A549 treated with dexamethasone at 1 μM for 4 hours (cell line): ENCODE measurements around the gene KRTAP4-4. TPM values are rescaled to one million over a fixed set of nuclear protein-coding genes. Genes with fewer than 3 reads are reported as not detected.

ENCODE experiments used
- total RNA-seq: library from RNA; stranded (reverse); fragments of 200-300 nt; extraction: Qiagen RNA extraction; gene quantifications from 5 replicates; pipeline ENCODE4 v1.2.3, GENCODE V29; 2022

KRTAP4-4 gene
- total RNA-seq: not detected in 5 replicates

DNA sequence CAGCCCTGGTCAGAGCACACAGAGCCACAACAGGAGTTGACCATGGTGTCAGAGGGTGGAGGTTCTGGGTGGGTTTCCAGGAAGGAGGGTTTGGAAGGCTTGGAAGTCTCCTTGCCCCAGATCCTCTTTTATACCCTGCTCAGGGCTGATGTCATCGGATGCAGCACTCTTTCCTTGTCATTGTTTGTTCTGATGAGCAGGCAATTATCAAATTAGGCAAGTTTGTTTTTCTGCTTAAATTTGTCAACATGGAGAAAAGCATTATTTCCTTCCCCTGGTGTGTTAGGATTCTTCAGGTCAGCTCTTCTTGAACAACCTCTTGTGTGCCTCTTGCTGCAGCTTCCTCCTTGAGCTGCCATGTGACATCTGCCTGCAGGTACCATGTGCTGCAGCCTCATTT, at the start of gene KRTAP4-4:
KRTAP4-4 (minus strand) TSS at position 101 of the 400 bp plus-strand sequence; CDS start at position 44, 57 bp downstream.

DNA sequence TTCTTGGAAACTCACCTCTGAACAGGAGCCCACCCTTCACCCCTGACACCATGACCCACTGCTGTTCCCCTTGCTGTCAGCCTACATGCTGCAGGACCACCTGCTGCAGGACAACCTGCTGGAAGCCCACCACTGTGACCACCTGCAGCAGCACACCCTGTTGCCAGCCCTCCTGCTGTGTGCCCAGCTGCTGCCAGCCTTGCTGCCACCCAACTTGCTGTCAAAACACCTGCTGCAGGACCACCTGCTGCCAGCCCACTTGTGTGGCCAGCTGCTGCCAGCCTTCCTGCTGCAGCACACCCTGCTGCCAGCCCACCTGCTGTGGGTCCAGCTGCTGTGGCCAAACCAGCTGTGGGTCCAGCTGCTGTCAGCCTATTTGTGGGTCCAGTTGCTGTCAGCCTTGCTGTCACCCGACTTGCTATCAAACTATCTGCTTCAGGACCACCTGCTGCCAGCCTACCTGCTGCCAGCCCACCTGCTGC, 29.3 kb upstream of the KRTAP4-4 start, which contains the start of gene KRTAP9-1:
KRTAP9-1 (plus strand) TSS at position 51 of the 482 bp plus-strand sequence; CDS start at position 51, 0 bp downstream.

DNA sequence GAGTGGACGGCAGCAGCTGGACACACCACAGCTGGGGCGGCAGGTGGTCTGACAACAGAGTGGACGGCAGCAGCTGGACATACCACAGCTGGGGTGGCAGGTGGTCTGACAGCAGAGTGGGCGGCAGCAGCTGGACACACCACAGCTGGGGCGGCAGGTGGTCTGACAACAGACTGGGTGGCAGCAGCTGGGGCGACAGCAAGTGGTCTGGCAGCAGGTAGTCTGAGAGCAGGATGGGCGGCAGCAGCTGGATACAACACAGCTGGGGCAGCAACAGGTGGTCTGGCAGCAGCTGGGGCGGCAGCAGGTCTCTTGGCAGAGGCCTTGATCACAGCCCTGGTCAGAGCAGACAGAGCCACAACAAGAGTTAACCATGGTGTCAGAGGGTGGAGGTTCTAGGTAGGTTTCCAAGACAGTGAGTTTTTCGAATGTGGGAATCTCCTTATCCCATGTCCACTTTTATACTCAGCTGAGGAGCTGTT, 24.0 kb upstream of the KRTAP4-4 start, which contains the start of gene KRTAP4-1:
KRTAP4-1 (minus strand) TSS at position 432 of the 482 bp plus-strand sequence; CDS start at position 375, 57 bp downstream.

DNA sequence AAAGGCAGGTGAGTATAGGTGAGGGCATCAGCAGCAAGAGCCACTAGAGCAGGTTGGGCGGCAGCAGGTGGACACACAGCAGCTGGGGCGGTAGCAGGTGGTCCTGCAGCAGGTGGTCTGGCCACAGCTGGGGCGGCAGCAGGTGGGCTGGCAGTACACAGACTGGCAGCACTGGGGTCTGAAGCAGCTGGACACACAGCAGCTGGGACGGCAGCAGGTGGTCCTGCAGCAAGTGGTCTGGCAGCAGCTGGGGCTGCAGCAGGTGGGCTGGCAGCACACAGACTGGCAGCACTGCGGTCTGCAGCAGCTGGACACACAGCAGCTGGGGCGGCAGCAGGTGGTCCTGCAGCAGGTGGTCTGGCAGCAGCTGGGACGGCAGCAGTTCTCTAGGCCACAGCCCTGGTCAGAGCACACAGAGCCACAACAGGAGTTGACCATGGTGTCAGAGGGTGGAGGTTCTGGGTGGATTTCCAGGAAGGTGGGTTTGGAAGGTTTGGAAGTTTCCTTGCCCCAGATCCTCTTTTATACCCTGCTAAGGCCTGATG, 17.3 kb upstream of the KRTAP4-4 start, which contains the start of gene KRTAP4-2:
KRTAP4-2 (minus strand) TSS at position 495 of the 545 bp plus-strand sequence; CDS start at position 438, 57 bp downstream.

DNA sequence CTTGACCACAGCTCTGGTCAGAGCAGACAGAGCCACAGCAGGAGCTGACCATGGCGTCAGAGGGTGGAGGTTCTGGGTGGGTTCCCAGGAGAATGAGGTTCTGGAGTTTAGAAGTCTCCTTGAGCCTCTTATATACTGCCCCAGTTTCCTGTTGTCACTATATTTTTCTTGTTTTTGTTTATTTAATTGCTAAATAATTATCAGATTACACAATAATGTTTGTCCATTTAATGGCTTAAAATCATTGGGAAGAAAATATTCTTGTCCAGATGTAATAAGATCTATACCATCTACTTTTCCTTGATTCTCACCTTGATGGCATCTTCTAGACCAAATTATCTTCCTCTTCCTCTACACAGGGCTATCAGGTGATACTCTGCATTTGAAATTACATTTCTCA, 7.6 kb upstream of the KRTAP4-4 start, which contains the start of gene KRTAP4-3:
KRTAP4-3 (minus strand) TSS at position 101 of the 400 bp plus-strand sequence; CDS start at position 52, 49 bp downstream.

DNA sequence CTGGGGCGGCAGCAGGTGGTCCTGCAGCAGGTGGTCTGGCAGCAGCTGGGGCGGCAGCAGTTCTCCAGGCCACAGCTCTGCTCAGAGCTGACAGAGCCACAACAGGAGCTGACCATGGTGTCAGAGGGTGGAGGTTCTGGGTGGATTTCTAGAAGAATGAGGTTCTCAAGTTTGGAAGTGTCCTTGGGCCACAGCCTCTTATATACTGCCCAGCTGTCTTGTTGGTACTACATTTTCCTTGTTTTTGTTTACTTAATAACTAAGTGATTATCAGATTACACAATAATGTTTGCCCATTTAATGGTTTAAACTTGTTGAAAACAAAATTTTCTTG, 10.9 kb downstream of the KRTAP4-4 start, which contains the start of gene KRTAP4-5:
KRTAP4-5 (minus strand) TSS at position 174 of the 334 bp plus-strand sequence; CDS start at position 116, 58 bp downstream.

DNA sequence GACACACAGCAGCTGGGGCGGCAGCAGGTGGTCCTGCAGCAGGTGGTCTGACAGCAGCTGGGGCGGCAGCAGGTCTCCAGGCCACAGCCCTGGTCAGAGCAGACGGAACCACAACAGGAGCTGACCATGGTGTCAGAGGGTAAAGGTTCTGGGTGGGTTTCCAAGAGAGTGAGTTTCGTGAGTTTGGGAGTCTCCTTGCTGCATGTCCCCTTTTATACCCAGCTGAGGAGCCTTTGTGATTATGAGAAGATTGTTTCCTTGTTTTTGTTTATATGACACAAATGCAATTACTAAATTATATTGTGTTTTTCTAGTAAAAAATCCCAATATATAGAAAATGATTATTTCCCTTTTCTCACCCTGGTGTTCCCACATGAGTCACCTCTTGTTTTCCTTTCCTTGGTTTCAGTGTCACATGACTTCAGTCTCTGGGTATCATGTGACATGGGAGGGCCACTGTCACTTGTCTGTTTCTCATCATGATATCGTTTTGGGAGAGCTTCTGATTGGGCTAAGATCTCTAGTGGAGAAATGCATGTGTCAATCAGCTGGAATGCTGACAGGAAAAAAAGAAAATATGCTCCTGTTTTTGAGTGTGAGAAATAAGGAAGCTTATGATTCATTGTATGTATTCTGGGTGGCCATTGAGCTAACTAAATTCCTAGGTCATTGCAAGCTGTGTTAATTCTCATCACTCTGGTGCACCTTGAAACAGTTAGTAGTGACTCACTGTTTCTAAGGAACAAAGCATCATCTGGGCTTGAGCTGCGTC, 20.0 kb downstream of the KRTAP4-4 start, which contains the start of gene KRTAP4-6:
KRTAP4-6 (minus strand) TSS at position 185 of the 772 bp plus-strand sequence; CDS start at position 128, 57 bp downstream.

DNA sequence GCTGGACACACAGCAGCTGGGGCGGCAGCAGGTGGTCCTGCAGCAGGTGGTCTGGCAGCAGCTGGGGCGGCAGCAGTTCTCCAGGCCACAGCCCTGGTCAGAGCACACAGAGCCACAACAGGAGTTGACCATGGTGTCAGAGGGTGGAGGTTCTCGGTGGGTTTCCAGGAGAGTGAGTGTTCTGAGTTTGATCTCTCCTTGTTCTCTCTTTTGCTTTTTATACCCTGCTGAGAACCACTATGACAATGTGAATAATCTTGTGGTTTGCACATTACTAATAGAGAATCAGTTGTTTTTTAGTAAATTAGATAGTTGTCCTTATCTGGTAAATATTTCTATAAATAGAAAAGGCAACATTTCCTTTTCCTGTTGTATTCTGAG, 36.6 kb downstream of the KRTAP4-4 start, which contains the start of gene KRTAP4-12:
KRTAP4-12 (minus strand) TSS at position 192 of the 381 bp plus-strand sequence; CDS start at position 132, 60 bp downstream.

DNA sequence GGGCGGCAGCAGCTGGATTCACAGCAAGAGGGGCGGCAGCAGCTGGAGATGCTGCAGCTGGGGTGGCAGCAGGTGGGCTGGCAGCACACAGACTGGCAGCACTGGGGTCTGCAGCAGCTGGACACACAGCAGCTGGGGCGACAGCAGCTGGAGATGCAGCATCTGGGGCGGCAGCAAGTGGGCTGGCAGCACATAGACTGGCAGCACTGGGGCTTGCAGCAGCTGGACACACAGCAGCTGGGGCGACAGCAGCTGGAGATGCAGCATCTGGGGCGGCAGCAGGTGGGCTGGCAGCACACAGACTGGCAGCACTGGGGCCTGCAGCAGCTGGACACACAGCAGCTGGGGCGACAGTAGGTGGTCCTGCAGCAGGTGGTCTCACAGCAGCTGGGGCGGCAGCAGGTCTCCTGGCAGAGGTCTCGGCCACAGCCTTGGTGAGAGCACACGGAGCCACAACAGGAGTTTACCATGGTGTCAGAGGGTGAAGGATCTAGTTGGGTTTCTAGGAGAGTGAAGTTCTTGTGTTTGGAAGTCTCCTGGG, 42.6 kb downstream of the KRTAP4-4 start, which contains the start of gene KRTAP4-11:
KRTAP4-11 (minus strand) TSS at position 528 of the 541 bp plus-strand sequence; CDS start at position 470, 58 bp downstream.

Other genes starting within 250 kb of the KRTAP4-4 start
- 0.07 to 0.18 TPM (median 0.08 TPM) in 5 replicates for gene KRT23, start 223.1 kb downstream of the KRTAP4-4 start, total RNA-seq
- not detected in 5 replicates for gene KRT39, start 193.8 kb downstream of the KRTAP4-4 start, total RNA-seq
- gene KRT40, start 176.4 kb downstream of the KRTAP4-4 start, total RNA-seq: not detected in 5 replicates
- not detected in 5 replicates for gene KRTAP3-3, start 166.6 kb downstream of the KRTAP4-4 start, total RNA-seq
- gene KRTAP3-2, start 160.8 kb downstream of the KRTAP4-4 start, total RNA-seq: 0.16 to 0.41 TPM (median 0.28 TPM) in 4 of 5 replicates, not detected in the other
- not detected in 5 replicates for gene KRTAP3-1, start 151.6 kb downstream of the KRTAP4-4 start, total RNA-seq
- not detected in 5 replicates for gene KRTAP1-5, start 133.5 kb downstream of the KRTAP4-4 start, total RNA-seq
- not detected in 5 replicates for gene KRTAP1-4, start 130.6 kb downstream of the KRTAP4-4 start, total RNA-seq
- gene KRTAP1-3, start 125.9 kb downstream of the KRTAP4-4 start, total RNA-seq: not detected in 5 replicates
- not detected in 5 replicates for gene KRTAP1-1, start 119.3 kb downstream of the KRTAP4-4 start, total RNA-seq
- gene KRTAP2-1, start 113.4 kb downstream of the KRTAP4-4 start, total RNA-seq: not detected in 5 replicates
- not detected in 5 replicates for gene KRTAP2-2, start 105.5 kb downstream of the KRTAP4-4 start, total RNA-seq
- 0.18 TPM in 1 of 5 replicates, not detected in the others for gene KRTAP2-3, start 100.6 kb downstream of the KRTAP4-4 start, total RNA-seq
- gene KRTAP2-4, start 94.9 kb downstream of the KRTAP4-4 start, total RNA-seq: not detected in 5 replicates
- not detected in 5 replicates for gene KRTAP4-7, start 76.6 kb downstream of the KRTAP4-4 start, total RNA-seq
- gene KRTAP4-8, start 62.6 kb downstream of the KRTAP4-4 start, total RNA-seq: not detected in 5 replicates
- not detected in 5 replicates for gene KRTAP4-16, start 58.5 kb downstream of the KRTAP4-4 start, total RNA-seq
- not detected in 5 replicates for gene KRTAP4-9, start 55.4 kb downstream of the KRTAP4-4 start, total RNA-seq
- not detected in 5 replicates for gene KRTAP4-11, start 42.4 kb downstream of the KRTAP4-4 start, total RNA-seq
- not detected in 5 replicates for gene KRTAP4-12, start 36.6 kb downstream of the KRTAP4-4 start, total RNA-seq
- not detected in 5 replicates for gene KRTAP4-6, start 20.2 kb downstream of the KRTAP4-4 start, total RNA-seq
- not detected in 5 replicates for gene KRTAP4-5, start 10.9 kb downstream of the KRTAP4-4 start, total RNA-seq
- gene KRTAP4-3, start 7.5 kb upstream of the KRTAP4-4 start, total RNA-seq: not detected in 5 replicates
- gene KRTAP4-2, start 17.5 kb upstream of the KRTAP4-4 start, total RNA-seq: not detected in 5 replicates
- 0.14 to 0.25 TPM (median 0.24 TPM) in 3 of 5 replicates, not detected in the others for gene KRTAP4-1, start 24.2 kb upstream of the KRTAP4-4 start, total RNA-seq
- not detected in 5 replicates for gene KRTAP9-1, start 29.1 kb upstream of the KRTAP4-4 start, total RNA-seq
- not detected in 5 replicates for gene KRTAP9-2, start 65.9 kb upstream of the KRTAP4-4 start, total RNA-seq
- not detected in 5 replicates for gene KRTAP9-3, start 71.7 kb upstream of the KRTAP4-4 start, total RNA-seq
- not detected in 5 replicates for gene KRTAP9-8, start 77.3 kb upstream of the KRTAP4-4 start, total RNA-seq
- gene KRTAP9-4, start 88.9 kb upstream of the KRTAP4-4 start, total RNA-seq: not detected in 5 replicates
- not detected in 5 replicates for gene KRTAP9-9, start 94.6 kb upstream of the KRTAP4-4 start, total RNA-seq
- not detected in 5 replicates for gene KRTAP9-6, start 104.6 kb upstream of the KRTAP4-4 start, total RNA-seq
- gene KRTAP9-7, start 115.0 kb upstream of the KRTAP4-4 start, total RNA-seq: not detected in 5 replicates
- not detected in 5 replicates for gene KRTAP29-1, start 142.1 kb upstream of the KRTAP4-4 start, total RNA-seq
- not detected in 5 replicates for gene KRTAP16-1, start 148.6 kb upstream of the KRTAP4-4 start, total RNA-seq
- not detected in 5 replicates for gene KRTAP17-1, start 155.0 kb upstream of the KRTAP4-4 start, total RNA-seq
- gene KRT33A, start 190.1 kb upstream of the KRTAP4-4 start, total RNA-seq: not detected in 5 replicates
- not detected in 5 replicates for gene KRT33B, start 209.1 kb upstream of the KRTAP4-4 start, total RNA-seq
- 0.18 to 0.53 TPM (median 0.21 TPM) in 5 replicates for gene KRT34, start 221.6 kb upstream of the KRTAP4-4 start, total RNA-seq
- gene KRT31, start 236.9 kb upstream of the KRTAP4-4 start, total RNA-seq: 0.05 TPM in 1 of 5 replicates, not detected in the others